GM12801 (cell line): Measurements from ENCODE around the gene RRBP1.

ENCODE experiments used
- CTCF ChIP-seq: IDR thresholded peaks from one replicate; pipeline ENCODE4 v1.5.1; 2011; ENCODE audit warnings: control low read depth; ENCODE audit not compliant: insufficient read length; ENCODE audit errors: extremely low read depth

RRBP1 gene

GRCh38 chr20:17648315-17648646, 33.8 kb downstream of the RRBP1 start:
- TF ChIP-seq CTCF = no peak

- TF ChIP-seq CTCF = no peak
These were observed 34.4 kb downstream of the RRBP1 start for GRCh38 chr20:17647391-17648314.

GRCh38 chr20:17646961-17647301, 35.1 kb downstream of the RRBP1 start:
- no peak for TF ChIP-seq CTCF

GRCh38 chr20:17646209-17646960, 35.7 kb downstream of the RRBP1 start:
- no peak for TF ChIP-seq CTCF

- no peak for TF ChIP-seq CTCF
These were observed 36.4 kb downstream of the RRBP1 start for GRCh38 chr20:17645546-17646208.

GRCh38 chr20:17645010-17645409, 37.0 kb downstream of the RRBP1 start:
- no peak for TF ChIP-seq CTCF

GRCh38 chr20:17644451-17644850, 37.6 kb downstream of the RRBP1 start:
- TF ChIP-seq CTCF = no peak
